Regular cardiac myocyte (primary cell): Measurements from ENCODE around the gene ALKBH1. TPM values are rescaled to one million over a fixed set of nuclear protein-coding genes. Genes with fewer than 3 reads are reported as not detected.

Source experiments
- total RNA-seq: library from RNA; depleted of rRNA; stranded (reverse); fragments of >200 nt; gene quantifications from 2 replicates; pipeline ENCODE4 v1.2.3, GENCODE V29; 2014

Gene ALKBH1
- total RNA-seq, result 8.7 and 9.8 TPM in 2 replicates

GRCh38 chr14:77707724-77708408 lies at the start of gene ALKBH1, which contains the start of gene SLIRP:
ALKBH1 (minus strand) TSS chr14:77708023; CDS start chr14:77708004, 19 bp downstream.
SLIRP (plus strand) TSS chr14:77708103; CDS start chr14:77708112, 9 bp downstream.

Other genes with a start within 250 kb of the ALKBH1 start
- 124 and 237 TPM in 2 replicates for gene AHSA1, start 249.9 kb downstream of the ALKBH1 start, total RNA-seq
- 0.19 and 3.1 TPM in 2 replicates for gene ISM2, start 209.2 kb downstream of the ALKBH1 start, total RNA-seq
- gene SPTLC2, start 91.4 kb downstream of the ALKBH1 start, total RNA-seq, result 30.7 and 46.2 TPM in 2 replicates
- gene SLIRP, start 80 bp upstream of the ALKBH1 start, total RNA-seq, result 114 and 223 TPM in 2 replicates
- 43.7 and 60.4 TPM in 2 replicates for gene SNW1, start 53.1 kb upstream of the ALKBH1 start, total RNA-seq
- gene ADCK1, start 92.1 kb upstream of the ALKBH1 start, total RNA-seq, result 2.9 and 5.4 TPM in 2 replicates